ENCODE data around the gene ZNF491.
"Not testable (repeated sequence)": the region's sequence is repeated elsewhere in the genome, so short reads cannot be mapped to it uniquely, and the experiment has no call there.

Gene ZNF491

GRCh38 chr19:11798391-11799330 lies at the start of gene ZNF491:
TSS of gene ZNF491 (plus strand) at chr19:11798523. CDS start at chr19:11805954, 7,431 bp downstream.
- DNase-seq (ENCODE audit: low spot score in 2 of 2) (peak; percentile 37 to 88), ATAC-seq (peak; percentile 99)
- Mint-ChIP-seq H3K27ac (no peak within 1 kb of the TSS), H3K9me3 (peaks cover 4% of the 10 kb centered on the region), H3K4me1 (peaks cover 15% of the 10 kb centered on the region), H3K36me3 (no peaks in the 10 kb centered on the region), H3K4me3 (peak within 1 kb of the TSS; percentile 74)

- ATAC-seq, result no peak
- no peak for DNase-seq (ENCODE audit: low spot score in 2 of 2)
- no peaks in the 10 kb centered on the region for H3K4me1 Mint-ChIP-seq
- H3K9me3 Mint-ChIP-seq, result peaks cover 31% of the 10 kb centered on the region
- H3K27ac Mint-ChIP-seq, result no peak overlapping the region
- no peak overlapping the region for H3K4me3 Mint-ChIP-seq
- H3K36me3 Mint-ChIP-seq, result no peaks in the 10 kb centered on the region
Observed at GRCh38 chr19:11749751-11750150, 48.6 kb upstream of the ZNF491 start.

GRCh38 chr19:11752244-11752736 lies 46.0 kb upstream of the ZNF491 start:
- Mint-ChIP-seq H3K4me3 (no peak overlapping the region), H3K36me3 (no peaks in the 10 kb centered on the region), H3K27ac (no peak overlapping the region), H3K4me1 (no peaks in the 10 kb centered on the region), H3K9me3 (peaks cover 33% of the 10 kb centered on the region)
- DNase-seq (ENCODE audit: low spot score in 2 of 2), result no peak
- ATAC-seq, result no peak

- Mint-ChIP-seq H3K4me1 (no peaks in the 10 kb centered on the region), H3K27ac (no peak overlapping the region), H3K9me3 (peaks cover 25% of the 10 kb centered on the region), H3K4me3 (no peak overlapping the region), H3K36me3 (no peaks in the 10 kb centered on the region)
- DNase-seq (ENCODE audit: low spot score in 2 of 2) (no peak), ATAC-seq (no peak)
Observed at GRCh38 chr19:11754663-11755062, 43.7 kb upstream of the ZNF491 start.

GRCh38 chr19:11756965-11757364 lies 41.4 kb upstream of the ZNF491 start:
- H3K27ac Mint-ChIP-seq, result no peak overlapping the region
- no peaks in the 10 kb centered on the region for H3K36me3 Mint-ChIP-seq
- ATAC-seq (no peak), DNase-seq (ENCODE audit: low spot score in 2 of 2) (no peak)
- no peak overlapping the region for H3K4me3 Mint-ChIP-seq
- peaks cover 19% of the 10 kb centered on the region for H3K9me3 Mint-ChIP-seq
- no peaks in the 10 kb centered on the region for H3K4me1 Mint-ChIP-seq

- ATAC-seq (no peak), DNase-seq (ENCODE audit: low spot score in 2 of 2) (no peak)
- Mint-ChIP-seq H3K9me3 (peaks cover 15% of the 10 kb centered on the region), H3K27ac (no peak overlapping the region), H3K36me3 (no peaks in the 10 kb centered on the region), H3K4me3 (no peak overlapping the region), H3K4me1 (no peaks in the 10 kb centered on the region)
Observed at GRCh38 chr19:11759805-11760204, 38.5 kb upstream of the ZNF491 start.

- DNase-seq (ENCODE audit: low spot score in 2 of 2) (no peak), ATAC-seq (no peak)
- H3K9me3 Mint-ChIP-seq, result peaks cover 6% of the 10 kb centered on the region
- no peaks in the 10 kb centered on the region for H3K36me3 Mint-ChIP-seq
- no peak overlapping the region for H3K27ac Mint-ChIP-seq
- no peak overlapping the region for H3K4me3 Mint-ChIP-seq
- H3K4me1 Mint-ChIP-seq, result peaks cover 12% of the 10 kb centered on the region
Observed at GRCh38 chr19:11763117-11763516, 35.2 kb upstream of the ZNF491 start.

GRCh38 chr19:11763611-11764010 lies 34.7 kb upstream of the ZNF491 start:
- H3K36me3 Mint-ChIP-seq, result no peaks in the 10 kb centered on the region
- DNase-seq (ENCODE audit: low spot score in 2 of 2), result no peak
- no peak overlapping the region for H3K27ac Mint-ChIP-seq
- peaks cover 17% of the 10 kb centered on the region for H3K4me1 Mint-ChIP-seq
- peaks cover 6% of the 10 kb centered on the region for H3K9me3 Mint-ChIP-seq
- no peak overlapping the region for H3K4me3 Mint-ChIP-seq
- no peak for ATAC-seq

GRCh38 chr19:11766597-11767591 lies 31.4 kb upstream of the ZNF491 start, which contains the start of gene ZNF441:
TSS of gene ZNF441 (plus strand) at chr19:11767000. CDS start at chr19:11767194, 194 bp downstream.
- peak within 1 kb of the TSS; percentile 91 for H3K27ac Mint-ChIP-seq
- H3K4me1 Mint-ChIP-seq, result peaks cover 22% of the 10 kb centered on the region
- H3K36me3 Mint-ChIP-seq, result no peaks in the 10 kb centered on the region
- H3K9me3 Mint-ChIP-seq, result peaks cover 14% of the 10 kb centered on the region
- peak; percentile 82 to 98 for DNase-seq (ENCODE audit: low spot score in 2 of 2)
- H3K4me3 Mint-ChIP-seq, result peak within 1 kb of the TSS; percentile 92
- peak; percentile 99 for ATAC-seq

GRCh38 chr19:11767633-11768133 lies 30.6 kb upstream of the ZNF491 start:
- H3K36me3 Mint-ChIP-seq, result no peaks in the 10 kb centered on the region
- DNase-seq (ENCODE audit: low spot score in 2 of 2), result peak in 1 of 2 donors; percentile 59
- H3K9me3 Mint-ChIP-seq, result peaks cover 18% of the 10 kb centered on the region

GRCh38 chr19:11769995-11770394 lies 28.3 kb upstream of the ZNF491 start:
- H3K36me3 Mint-ChIP-seq, result no peaks in the 10 kb centered on the region
- peaks cover 22% of the 10 kb centered on the region for H3K4me1 Mint-ChIP-seq
- ATAC-seq (no peak), DNase-seq (ENCODE audit: low spot score in 2 of 2) (no peak)
- no peak overlapping the region for H3K4me3 Mint-ChIP-seq
- no peak overlapping the region for H3K27ac Mint-ChIP-seq
- H3K9me3 Mint-ChIP-seq, result peaks cover 21% of the 10 kb centered on the region

More at GRCh38 chr19:11767633-11768133, 30.6 kb upstream of the ZNF491 start:
- Mint-ChIP-seq H3K4me3 (peak overlapping the region; percentile 92), H3K27ac (peak overlapping the region; percentile 91), H3K4me1 (peaks cover 22% of the 10 kb centered on the region)
- ATAC-seq, result peak; percentile 1

GRCh38 chr19:11771520-11771919 lies 26.8 kb upstream of the ZNF491 start:
- ATAC-seq; H3K36me3 Mint-ChIP-seq; H3K4me3 Mint-ChIP-seq; DNase-seq (ENCODE audit: low spot score in 2 of 2); H3K27ac Mint-ChIP-seq: not testable (repeated sequence)
- H3K4me1 Mint-ChIP-seq, result peaks cover 21% of the 10 kb centered on the region
- peaks cover 24% of the 10 kb centered on the region for H3K9me3 Mint-ChIP-seq

GRCh38 chr19:11776669-11777068 lies 21.7 kb upstream of the ZNF491 start:
- not testable (repeated sequence) for H3K4me1 Mint-ChIP-seq; H3K27ac Mint-ChIP-seq; ATAC-seq; DNase-seq (ENCODE audit: low spot score in 2 of 2); H3K4me3 Mint-ChIP-seq
- peaks cover 40% of the 10 kb centered on the region for H3K36me3 Mint-ChIP-seq
- peaks cover 35% of the 10 kb centered on the region for H3K9me3 Mint-ChIP-seq

- ATAC-seq (no peak), DNase-seq (ENCODE audit: low spot score in 2 of 2) (no peak)
- no peaks in the 10 kb centered on the region for H3K4me1 Mint-ChIP-seq
- H3K27ac Mint-ChIP-seq, result no peak overlapping the region
- peaks cover 37% of the 10 kb centered on the region for H3K9me3 Mint-ChIP-seq
- peaks cover 40% of the 10 kb centered on the region for H3K36me3 Mint-ChIP-seq
- no peak overlapping the region for H3K4me3 Mint-ChIP-seq
Observed at GRCh38 chr19:11780431-11781020, 17.8 kb upstream of the ZNF491 start.

Measured in stimulated activated effector memory CD8-positive, alpha-beta T cell treated with anti-CD3 and anti-CD28 coated beads, Interleukin-12 subunit alpha, Interleukin-12 subunit beta, amount 100 ng/mL, for 72 hours (primary cell).